Endodermal cell (in vitro differentiated cells): ENCODE data around the gene ADCY3. TPM values are rescaled to one million over a fixed set of nuclear protein-coding genes. Genes with fewer than 3 reads are reported as not detected.

ENCODE experiments used
- DNase-seq: peaks from one replicate; pipeline ENCODE4 v3.0.0-alpha.2; 2017
- H3K27ac ChIP-seq: 2 replicates; pipeline ENCODE4 v1.5.1; 2013; ENCODE audit warnings: mild to moderate bottlenecking, low read depth, low read length, moderate library complexity
- H3K27me3 ChIP-seq: 2 replicates; pipeline ENCODE4 v1.6.1; 2013; ENCODE audit warnings: mild to moderate bottlenecking, low read length, moderate library complexity; ENCODE audit not compliant: insufficient read depth, control insufficient read depth, poor library complexity, severe bottlenecking
- H3K36me3 ChIP-seq: 2 replicates; pipeline ENCODE4 v1.7.0; 2013; ENCODE audit warnings: mild to moderate bottlenecking, low read length, moderate library complexity; ENCODE audit not compliant: control insufficient read depth, insufficient read depth
- H3K4me1 ChIP-seq: one replicate; pipeline ENCODE4 v1.7.0; 2013; ENCODE audit warnings: low read length; ENCODE audit not compliant: control insufficient read depth, insufficient read depth
- H3K4me3 ChIP-seq: 2 replicates; pipeline ENCODE4 v1.5.1; 2013; ENCODE audit warnings: mild to moderate bottlenecking, low read length, moderate library complexity
- H3K9ac ChIP-seq: 2 replicates; pipeline ENCODE4 v1.6.1; 2013; ENCODE audit warnings: mild to moderate bottlenecking, low read length, moderate library complexity; ENCODE audit not compliant: poor library complexity, severe bottlenecking; ENCODE audit errors: extremely low read depth
- H3K9me3 ChIP-seq: 2 replicates; pipeline ENCODE4 v1.6.1; 2013; ENCODE audit warnings: mild to moderate bottlenecking, low read length, moderate library complexity; ENCODE audit not compliant: control insufficient read depth
- H3K27ac Mint-ChIP-seq: 2 replicates; pipeline ENCODE4 v1.8.0; 2020; ENCODE audit warnings: mixed read lengths
- H3K27me3 Mint-ChIP-seq: 2 replicates; pipeline ENCODE4 v1.8.0; 2021; ENCODE audit warnings: mild to moderate bottlenecking, mixed read lengths; ENCODE audit not compliant: insufficient read depth
- H3K36me3 Mint-ChIP-seq: 2 replicates; pipeline ENCODE4 v1.8.0; 2020; ENCODE audit warnings: low read depth, mixed read lengths
- H3K4me1 Mint-ChIP-seq: 2 replicates; pipeline ENCODE4 v1.8.0; 2020; ENCODE audit warnings: mixed read lengths
- H3K4me3 Mint-ChIP-seq: 2 replicates; pipeline ENCODE4 v1.8.0; 2020; ENCODE audit warnings: mild to moderate bottlenecking, moderate library complexity, mixed read lengths
- H3K9me3 Mint-ChIP-seq: 2 replicates; pipeline ENCODE4 v1.8.0; 2020; ENCODE audit warnings: mild to moderate bottlenecking, mixed read lengths
- WGBS, 2 experiments: methylation state at CpG; one replicate each; pipeline versions ENCODE4 v1.1.5 to v1.1.7; 2013; ENCODE audit warnings: missing lambda C conversion rate in 2 of 2, mixed read lengths in 1 of 2; ENCODE audit not compliant: insufficient coverage in 1 of 2, insufficient read length in 1 of 2; 5-methylcytosine and 5-hydroxymethylcytosine counted together
- total RNA-seq, 2 donors: library from RNA; stranded (reverse); fragmentation: NEBNext Ultra II Directional in 1 of 2; extraction: Animal tissue kit (Norgen Biotek cat#: 25700) in 1 of 2; gene quantifications; 2 replicates in 1 of 2; 3 replicates in 1 of 2; pipeline ENCODE4 v1.2.1, GENCODE V29; 2021
- TF ChIP-seq, protein P1 (sequence below): fragments of 200-600 bp; sonication (generic); conservative IDR thresholded peaks from 2 replicates; pipeline ENCODE4 v1.5.0; 2021; ENCODE audit warnings: antibody characterized with exemption, mild to moderate bottlenecking

The ADCY3 gene
- total RNA-seq, 2 donors from 2014 or later: 29.8 to 41.2 TPM

DNA sequence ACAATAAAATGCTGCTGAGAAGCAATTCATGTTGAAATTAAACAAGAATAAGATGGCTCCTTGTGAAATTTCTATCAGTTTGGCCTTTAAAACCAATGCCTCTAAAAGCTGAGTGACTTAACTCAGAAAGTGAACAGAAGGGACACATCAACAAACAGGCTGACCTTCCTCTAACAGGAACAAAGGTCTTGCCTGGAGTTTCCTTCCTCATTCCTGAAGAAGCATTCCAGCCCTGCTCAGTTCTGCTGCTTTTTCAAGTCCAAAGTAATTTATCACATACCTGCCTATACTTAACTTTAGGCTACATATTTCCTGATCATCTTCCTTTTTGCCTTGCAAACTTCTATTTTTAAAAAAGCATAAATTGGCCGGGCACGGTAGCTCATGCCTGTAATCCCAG is 140.9 kb downstream of the ADCY3 start:
- TF ChIP-seq, protein P1, sequence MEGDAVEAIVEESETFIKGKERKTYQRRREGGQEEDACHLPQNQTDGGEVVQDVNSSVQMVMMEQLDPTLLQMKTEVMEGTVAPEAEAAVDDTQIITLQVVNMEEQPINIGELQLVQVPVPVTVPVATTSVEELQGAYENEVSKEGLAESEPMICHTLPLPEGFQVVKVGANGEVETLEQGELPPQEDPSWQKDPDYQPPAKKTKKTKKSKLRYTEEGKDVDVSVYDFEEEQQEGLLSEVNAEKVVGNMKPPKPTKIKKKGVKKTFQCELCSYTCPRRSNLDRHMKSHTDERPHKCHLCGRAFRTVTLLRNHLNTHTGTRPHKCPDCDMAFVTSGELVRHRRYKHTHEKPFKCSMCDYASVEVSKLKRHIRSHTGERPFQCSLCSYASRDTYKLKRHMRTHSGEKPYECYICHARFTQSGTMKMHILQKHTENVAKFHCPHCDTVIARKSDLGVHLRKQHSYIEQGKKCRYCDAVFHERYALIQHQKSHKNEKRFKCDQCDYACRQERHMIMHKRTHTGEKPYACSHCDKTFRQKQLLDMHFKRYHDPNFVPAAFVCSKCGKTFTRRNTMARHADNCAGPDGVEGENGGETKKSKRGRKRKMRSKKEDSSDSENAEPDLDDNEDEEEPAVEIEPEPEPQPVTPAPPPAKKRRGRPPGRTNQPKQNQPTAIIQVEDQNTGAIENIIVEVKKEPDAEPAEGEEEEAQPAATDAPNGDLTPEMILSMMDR: no peak
- 94 to 95% methylated on average over 2 of the region's 2 CpGs for WGBS, 2 experiments
- no peak overlapping the region for H3K27ac Mint-ChIP-seq

DNA sequence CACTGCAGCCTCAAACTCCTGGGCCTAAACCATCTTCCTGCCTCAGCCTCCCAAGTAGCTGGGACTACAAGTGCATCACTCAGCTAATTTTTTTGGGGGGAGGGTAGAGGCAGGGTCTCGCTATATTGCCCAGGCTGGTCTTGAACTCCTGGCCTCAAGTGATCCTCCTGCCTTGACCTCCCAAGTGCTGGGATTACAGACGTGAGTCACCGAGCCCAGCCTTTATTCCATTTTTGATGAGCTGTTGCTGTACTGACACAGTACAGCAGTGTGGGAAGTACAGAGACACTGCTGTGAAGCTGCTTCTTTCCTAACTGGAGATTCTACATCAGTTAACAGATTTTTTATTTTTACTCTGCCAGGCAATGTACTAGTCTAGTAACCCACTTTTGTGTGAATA is 145.7 kb downstream of the ADCY3 start:
- Histone ChIP-seq H3K9ac (no peak overlapping the region), H3K36me3 (peaks cover 8% of the 10 kb centered on the region), H3K4me3 (no peak overlapping the region), H3K27me3 (no peaks in the 10 kb centered on the region), H3K4me1 (peaks cover 3% of the 10 kb centered on the region), H3K9me3 (peaks cover 13% of the 10 kb centered on the region), H3K27ac (no peak overlapping the region)
- Mint-ChIP-seq H3K27ac (no peak overlapping the region), H3K36me3 (peaks cover 16% of the 10 kb centered on the region), H3K4me3 (no peak overlapping the region), H3K4me1 (peaks cover 23% of the 10 kb centered on the region), H3K9me3 (peaks cover 6% of the 10 kb centered on the region), H3K27me3 (no peaks in the 10 kb centered on the region)
- WGBS, 2 experiments: 89 to 90% methylated on average over 3 of the region's 3 CpGs
- DNase-seq: no peak
- TF ChIP-seq, protein P1: no peak

More for the DNA sequence above, 140.9 kb downstream of the ADCY3 start:
- H3K4me1 ChIP-seq: peaks cover 3% of the 10 kb centered on the region
- no peaks in the 10 kb centered on the region for H3K9me3 Mint-ChIP-seq
- no peak overlapping the region for H3K9ac ChIP-seq
- peaks cover 5% of the 10 kb centered on the region for H3K4me1 Mint-ChIP-seq
- no peaks in the 10 kb centered on the region for H3K9me3 ChIP-seq
- no peak overlapping the region for H3K4me3 Mint-ChIP-seq
- no peaks in the 10 kb centered on the region for H3K27me3 ChIP-seq
- no peaks in the 10 kb centered on the region for H3K36me3 Mint-ChIP-seq
- no peak overlapping the region for H3K27ac ChIP-seq
- no peaks in the 10 kb centered on the region for H3K36me3 ChIP-seq
- DNase-seq: no peak
- H3K27me3 Mint-ChIP-seq: no peaks in the 10 kb centered on the region
- no peak overlapping the region for H3K4me3 ChIP-seq

DNA sequence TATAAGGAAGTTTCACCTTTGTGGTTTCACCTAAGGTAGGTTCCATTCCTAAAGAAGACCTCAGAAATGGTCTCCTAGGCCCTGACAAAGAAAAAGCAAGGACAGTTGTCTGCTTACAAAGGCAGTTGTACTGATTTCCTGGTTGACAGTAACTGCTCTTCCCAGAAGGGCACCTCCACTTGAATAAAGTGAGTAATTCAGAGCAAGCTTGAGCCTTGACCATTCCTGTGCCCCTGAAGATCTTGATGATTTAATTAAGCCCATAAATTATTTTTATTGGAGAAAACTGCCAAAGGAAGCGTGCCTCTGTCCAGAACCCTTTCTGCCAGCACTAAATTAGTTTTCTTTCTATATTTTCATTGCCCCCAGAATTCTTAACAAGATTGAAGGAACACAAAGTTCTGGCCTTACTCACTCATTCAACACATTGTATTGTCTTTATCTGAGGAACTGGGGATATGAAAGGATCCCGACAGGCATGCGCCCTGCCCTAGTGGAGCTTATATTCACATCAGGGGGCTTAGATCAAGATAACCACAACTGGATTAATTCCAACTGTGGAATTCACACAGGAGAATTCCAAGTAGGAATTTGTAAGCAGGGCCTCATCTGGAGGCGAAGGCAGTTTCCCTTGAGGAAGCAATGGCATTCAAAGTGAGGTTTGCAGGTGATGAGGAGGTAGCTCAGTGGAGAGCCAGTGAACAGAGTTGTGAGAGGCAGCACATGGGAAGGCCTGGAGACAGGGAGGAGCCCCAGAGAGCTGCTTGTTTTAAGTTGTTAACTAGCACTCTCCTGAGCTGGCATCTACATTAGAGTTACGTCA is 148.1 kb downstream of the ADCY3 start:
- no peak overlapping the region for H3K4me3 Mint-ChIP-seq

More for the DNA sequence above, 148.1 kb downstream of the ADCY3 start:
- Histone ChIP-seq H3K27ac (peak overlapping the region; percentile 12), H3K9ac (peak overlapping the region; percentile 43), H3K4me3 (peak overlapping the region; percentile 63), H3K9me3 (peaks cover 13% of the 10 kb centered on the region), H3K4me1 (no peaks in the 10 kb centered on the region), H3K27me3 (no peaks in the 10 kb centered on the region), H3K36me3 (peaks cover 14% of the 10 kb centered on the region)
- TF ChIP-seq, protein P1: no peak
- Mint-ChIP-seq H3K9me3 (peaks cover 6% of the 10 kb centered on the region), H3K36me3 (peaks cover 19% of the 10 kb centered on the region), H3K27me3 (no peaks in the 10 kb centered on the region), H3K27ac (peak overlapping the region; percentile 89), H3K4me1 (peaks cover 18% of the 10 kb centered on the region)
- peak; percentile 78 for DNase-seq
- 70 to 100% methylated on average over 2 to 5 of the region's 5 CpGs for WGBS, 2 experiments
